GM12891 (cell line): Measurements from ENCODE around the gene MELTF.

Experiments used
- DNase-seq: peaks from one replicate; pipeline ENCODE4 v3.0.0; 2011; ENCODE audit warnings: low spot score; ENCODE audit not compliant: insufficient read length
- FAIRE-seq: peaks from 2 replicates; lab custom pipeline; 2011; peaks lifted over from hg19 to GRCh38; lab: Jason Lieb, UNC
- PAX5 ChIP-seq: IDR thresholded peaks from 2 replicates; pipeline ENCODE4 v1.6.1; 2011; ENCODE audit warnings: low read length, moderate library complexity, mild to moderate bottlenecking; ENCODE audit not compliant: insufficient read depth, severe bottlenecking
- POLR2A ChIP-seq: IDR thresholded peaks from 2 replicates; pipeline ENCODE4 v1.6.1; 2011; ENCODE audit warnings: low read depth, low read length, control low read depth
- POLR2AphosphoS5 ChIP-seq: IDR thresholded peaks from 2 replicates; pipeline ENCODE4 v1.6.1; 2011; ENCODE audit warnings: low read depth, low read length, control low read depth
- POU2F2 ChIP-seq: IDR thresholded peaks from 2 replicates; pipeline ENCODE4 v1.6.1; 2011; ENCODE audit warnings: low read depth, mild to moderate bottlenecking, control low read depth, low read length, moderate library complexity
- SPI1 ChIP-seq: IDR thresholded peaks from 2 replicates; pipeline ENCODE4 v1.6.1; 2011; ENCODE audit warnings: low read depth, low read length, control low read depth
- TAF1 ChIP-seq: IDR thresholded peaks from 2 replicates; pipeline ENCODE4 v1.6.1; 2011; ENCODE audit warnings: low read depth, low read length, control low read depth

MELTF gene

DNA sequence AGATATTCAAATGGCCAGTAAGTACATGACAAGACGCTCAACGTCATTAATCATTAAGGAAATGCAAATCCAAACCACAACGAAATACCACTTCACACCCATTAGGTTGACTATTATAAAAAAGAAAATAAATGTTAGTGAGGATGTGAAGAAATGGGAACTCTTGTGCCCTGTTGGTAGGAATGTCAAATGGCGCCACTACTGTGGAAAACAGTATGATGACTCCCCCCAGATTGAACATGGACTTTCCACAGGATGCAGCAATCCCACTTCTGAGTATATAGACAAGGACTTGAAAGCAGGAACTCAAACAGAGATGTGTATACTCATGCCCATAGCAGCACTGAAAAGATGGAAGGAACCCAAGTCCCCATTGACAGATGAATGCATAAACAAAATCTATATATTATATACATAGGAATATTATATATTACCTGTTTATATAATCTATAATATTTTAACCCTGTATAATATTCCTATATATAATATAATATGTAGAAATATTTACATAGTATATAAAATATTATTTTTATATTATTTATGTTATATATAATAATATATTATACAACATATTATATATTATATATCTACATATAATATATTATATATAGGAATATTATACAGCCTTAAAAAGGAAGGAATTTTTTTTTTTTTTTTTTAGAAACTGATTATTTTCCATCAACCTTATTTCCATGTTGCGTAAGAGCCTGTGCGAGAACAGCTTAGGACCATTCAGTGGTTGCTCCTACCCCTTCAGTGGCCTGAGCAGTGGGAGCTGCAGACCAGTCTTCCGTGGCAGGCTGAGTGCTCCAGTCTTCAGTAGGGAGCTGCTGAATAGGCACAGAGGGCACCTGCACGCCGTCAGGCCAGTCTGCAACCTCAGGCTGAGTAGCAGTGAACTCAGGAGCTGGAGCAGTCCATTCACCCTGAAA lies 43.4 kb downstream of the MELTF start:
- DNase-seq (no peak), FAIRE-seq (no peak)
- no peak for TF ChIP-seq PAX5
- TF ChIP-seq SPI1 = no peak
- no peak for TF ChIP-seq POLR2AphosphoS5
- no peak for TF ChIP-seq POU2F2

DNA sequence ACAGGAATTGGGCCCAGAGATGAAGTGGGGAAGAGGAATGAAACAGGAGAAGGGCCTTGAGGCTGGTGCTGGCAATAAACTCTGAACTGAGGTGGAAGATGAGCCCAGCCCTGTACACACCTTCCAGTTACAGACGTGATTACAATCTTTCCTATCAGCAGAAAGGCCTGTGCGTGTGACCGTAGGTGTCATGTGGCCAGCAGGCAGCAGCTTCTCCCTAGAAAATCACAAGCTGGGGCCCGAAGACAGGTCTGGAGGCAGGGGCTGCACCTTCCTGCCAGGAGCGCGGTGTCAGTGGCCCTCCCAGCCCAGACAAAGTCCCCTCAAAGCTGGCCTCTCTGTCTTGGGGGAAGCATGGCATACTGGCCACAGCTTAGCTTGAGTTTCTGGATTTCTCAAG lies 44.3 kb downstream of the MELTF start:
- no peak for DNase-seq
- TF ChIP-seq PAX5 (no peak), POU2F2 (no peak), POLR2AphosphoS5 (no peak), TAF1 (no peak), SPI1 (no peak), POLR2A (no peak)
- no peak for FAIRE-seq

DNA sequence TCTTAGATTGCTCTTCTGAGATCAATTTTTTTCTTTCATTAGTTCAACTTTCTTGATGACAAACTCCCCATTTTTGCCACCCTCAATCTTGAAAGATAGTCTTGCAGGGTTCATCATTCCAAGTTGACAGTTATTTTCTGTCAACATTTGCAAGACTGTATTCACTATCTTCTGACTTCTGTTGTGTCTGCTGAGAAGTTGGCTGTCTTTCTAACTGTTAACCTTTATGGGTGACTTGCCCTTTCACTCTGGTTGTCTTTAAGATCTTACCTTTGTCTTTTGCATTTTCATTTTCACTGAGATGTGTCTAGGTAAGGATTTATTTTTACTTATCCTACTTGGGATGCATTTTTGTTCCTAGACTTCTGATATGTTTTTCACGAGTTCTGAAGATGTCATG lies 46.4 kb downstream of the MELTF start:
- FAIRE-seq (no peak), DNase-seq (no peak)
- TF ChIP-seq POLR2AphosphoS5 (no peak), SPI1 (no peak), TAF1 (no peak), POLR2A (no peak), PAX5 (no peak), POU2F2 (no peak)

DNA sequence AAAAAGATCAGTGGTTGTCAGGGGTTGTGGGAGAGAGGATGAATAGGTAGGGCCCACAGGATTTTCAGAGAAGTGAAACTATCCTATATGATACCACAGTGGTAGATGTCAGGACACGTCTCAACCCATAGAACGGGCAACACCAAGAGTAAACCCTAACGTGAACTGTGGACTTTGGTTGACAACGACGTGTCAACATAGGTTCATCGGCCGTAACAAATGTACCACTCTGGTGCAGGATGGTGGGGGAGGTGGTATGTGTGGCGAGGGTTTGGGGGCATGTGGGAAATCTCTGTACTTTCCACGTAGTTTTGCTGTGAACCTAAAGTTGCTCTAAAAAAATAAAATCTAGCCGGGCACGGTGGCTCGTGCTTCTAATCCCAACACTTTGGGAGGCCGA lies 48.0 kb downstream of the MELTF start:
- no peak for FAIRE-seq
- TF ChIP-seq TAF1 = no peak
- no peak for TF ChIP-seq PAX5
- TF ChIP-seq POLR2AphosphoS5 = no peak
- TF ChIP-seq POLR2A = no peak
- no peak for TF ChIP-seq SPI1
- no peak for TF ChIP-seq POU2F2
- no peak for DNase-seq

DNA sequence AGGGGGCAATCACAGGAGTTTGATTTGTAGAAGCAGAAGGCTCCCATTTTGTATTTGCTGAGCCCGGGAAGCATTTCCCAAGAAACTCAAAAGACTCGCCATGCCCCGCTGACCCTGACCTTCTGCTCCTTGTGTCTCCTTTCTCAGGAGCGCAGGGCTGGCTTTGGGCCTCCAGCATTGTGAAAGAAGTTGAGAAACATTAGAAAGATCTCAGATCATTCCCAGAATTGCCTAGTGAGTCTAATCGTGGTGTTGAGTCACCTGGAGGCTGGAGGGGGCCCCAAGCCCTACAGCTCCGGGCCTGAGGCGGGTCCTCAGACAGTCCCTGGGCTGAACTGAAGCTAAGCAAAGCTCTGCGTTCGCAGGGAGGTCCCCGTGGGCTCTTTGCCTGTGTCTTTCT lies 50.1 kb downstream of the MELTF start:
- FAIRE-seq (no peak), DNase-seq (no peak)
- no peak for TF ChIP-seq POU2F2
- no peak for TF ChIP-seq SPI1
- TF ChIP-seq PAX5 = no peak
- no peak for TF ChIP-seq POLR2A
- no peak for TF ChIP-seq POLR2AphosphoS5

DNA sequence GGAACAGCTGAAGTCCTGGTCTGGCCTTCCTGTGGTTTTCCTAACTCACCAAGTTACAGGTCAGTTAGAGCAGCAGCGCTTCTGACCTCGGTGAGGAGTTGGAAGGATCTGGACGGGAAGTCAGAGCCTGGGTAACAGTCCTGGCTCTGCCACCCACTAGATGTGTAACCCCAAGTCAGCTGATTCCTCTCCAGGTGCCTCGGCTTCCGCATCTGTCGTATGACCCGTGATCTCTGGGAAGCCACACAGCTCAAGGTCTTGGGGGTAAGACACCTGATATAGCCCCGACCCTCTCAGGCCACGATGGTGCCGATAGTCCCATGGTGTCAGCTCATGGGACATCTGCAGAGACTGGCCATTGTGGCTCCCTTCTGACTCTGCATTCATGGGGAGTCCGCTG lies 52.7 kb downstream of the MELTF start:
- TF ChIP-seq TAF1 (no peak), PAX5 (no peak), SPI1 (no peak), POLR2A (no peak), POU2F2 (no peak)
- FAIRE-seq (no peak), DNase-seq (no peak)

DNA sequence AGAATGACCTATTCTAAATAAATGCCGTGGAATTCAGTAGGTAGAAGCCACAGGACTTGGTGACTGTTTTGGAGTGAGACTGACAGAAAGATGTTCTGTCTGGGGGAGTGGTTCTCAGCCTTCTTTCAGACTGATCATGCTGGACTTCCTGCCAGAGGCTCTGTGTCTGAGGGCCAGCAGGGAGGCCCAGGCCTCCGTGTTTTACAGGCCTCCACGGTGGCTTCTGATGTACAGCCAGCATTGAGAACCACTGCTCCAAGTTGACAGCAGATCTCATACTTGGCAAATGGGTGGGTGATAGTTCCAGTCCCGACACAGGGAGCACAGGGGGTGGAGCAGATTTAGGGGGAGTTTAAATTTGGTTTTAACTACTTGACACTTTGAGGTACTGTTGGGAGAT lies 54.3 kb downstream of the MELTF start:
- FAIRE-seq (no peak), DNase-seq (no peak)
- TF ChIP-seq TAF1 (no peak), POU2F2 (no peak), POLR2AphosphoS5 (no peak), POLR2A (no peak), PAX5 (no peak), SPI1 (no peak)

DNA sequence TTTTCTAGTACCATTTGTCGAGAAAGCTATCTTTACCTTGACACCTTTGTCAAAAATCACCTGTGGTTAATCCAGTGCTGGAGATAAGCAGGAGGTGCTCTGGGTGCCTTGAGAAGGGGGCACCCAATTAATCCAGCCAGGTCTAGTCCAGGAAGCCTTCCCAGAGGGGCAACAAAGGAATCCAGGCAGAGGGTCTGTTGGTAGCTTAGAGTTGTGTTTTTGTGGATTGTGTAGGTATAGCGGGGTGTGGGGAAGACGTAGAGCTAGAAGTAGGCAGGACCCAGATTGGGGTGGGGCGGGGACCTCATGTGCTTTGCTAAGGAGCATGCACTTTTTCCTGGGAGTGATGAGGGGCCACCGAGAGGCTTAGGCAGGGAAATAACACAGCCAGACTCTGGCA lies 55.0 kb downstream of the MELTF start:
- FAIRE-seq (no peak), DNase-seq (no peak)
- TF ChIP-seq TAF1 = no peak
- no peak for TF ChIP-seq POLR2AphosphoS5
- no peak for TF ChIP-seq POU2F2
- no peak for TF ChIP-seq SPI1
- TF ChIP-seq PAX5 = no peak
- no peak for TF ChIP-seq POLR2A

DNA sequence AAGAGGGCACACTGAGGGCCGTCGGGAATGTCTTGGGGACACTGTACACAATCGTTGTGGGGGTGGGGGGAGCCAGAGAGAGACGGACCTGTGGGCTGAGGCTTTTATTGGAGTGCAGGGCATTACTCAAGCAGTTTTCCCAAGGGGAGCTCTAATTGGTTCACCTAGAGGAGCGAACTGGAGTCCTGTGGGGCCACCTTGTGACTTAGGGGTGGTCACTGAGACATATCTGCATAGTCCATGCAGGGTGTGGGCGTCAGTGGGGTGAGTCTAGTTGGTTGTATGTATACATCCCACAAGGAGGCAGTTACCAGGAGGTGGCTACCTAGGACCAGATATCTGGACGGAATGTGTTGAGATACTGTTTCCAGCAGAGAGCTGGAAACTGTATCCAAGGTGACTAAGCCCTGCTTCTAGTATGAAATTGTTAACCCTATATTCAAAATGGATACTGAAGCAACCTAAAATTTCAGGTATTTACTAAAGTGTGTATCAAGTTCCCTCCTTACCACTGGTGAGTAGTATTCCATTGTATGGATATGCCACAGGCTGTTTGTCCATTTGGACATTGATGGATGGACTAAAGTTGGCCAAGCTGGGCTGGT lies 58.4 kb downstream of the MELTF start:
- TF ChIP-seq POU2F2 = no peak
- no peak for TF ChIP-seq POLR2AphosphoS5
- TF ChIP-seq PAX5 = no peak
- no peak for TF ChIP-seq TAF1
- no peak for FAIRE-seq
- DNase-seq = no peak

DNA sequence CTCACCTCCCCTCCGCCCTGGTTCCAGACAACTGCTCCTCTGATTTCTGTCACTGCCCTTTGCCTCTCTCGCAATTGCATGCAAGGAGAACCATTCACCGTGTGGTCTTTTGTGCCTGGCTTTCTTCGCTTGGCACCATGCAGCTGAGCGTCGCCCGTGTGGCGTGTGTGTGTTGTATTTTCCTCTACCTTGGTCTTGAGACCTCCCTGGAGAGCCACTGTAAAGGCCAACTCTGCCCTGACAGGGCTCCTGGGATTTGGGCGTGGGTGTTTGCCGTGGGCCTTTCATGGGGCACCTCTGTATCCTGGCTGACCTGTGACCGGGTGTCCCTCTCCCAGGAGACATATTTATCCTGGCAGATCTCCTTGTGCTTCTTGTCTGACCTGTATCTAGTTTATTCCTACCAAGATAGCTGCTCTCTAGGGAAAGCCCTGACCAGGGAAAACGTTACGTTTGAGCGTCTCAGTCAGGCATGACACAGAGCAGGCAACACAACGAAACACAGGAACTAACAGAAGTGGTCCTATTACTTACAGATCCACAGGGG lies 59.0 kb downstream of the MELTF start:
- TF ChIP-seq TAF1 = no peak
- TF ChIP-seq POU2F2 = 0 out of 2 replicates have a peak, but pooled peaks have one; percentile 12
- FAIRE-seq = no peak
- no peak for DNase-seq

DNA sequence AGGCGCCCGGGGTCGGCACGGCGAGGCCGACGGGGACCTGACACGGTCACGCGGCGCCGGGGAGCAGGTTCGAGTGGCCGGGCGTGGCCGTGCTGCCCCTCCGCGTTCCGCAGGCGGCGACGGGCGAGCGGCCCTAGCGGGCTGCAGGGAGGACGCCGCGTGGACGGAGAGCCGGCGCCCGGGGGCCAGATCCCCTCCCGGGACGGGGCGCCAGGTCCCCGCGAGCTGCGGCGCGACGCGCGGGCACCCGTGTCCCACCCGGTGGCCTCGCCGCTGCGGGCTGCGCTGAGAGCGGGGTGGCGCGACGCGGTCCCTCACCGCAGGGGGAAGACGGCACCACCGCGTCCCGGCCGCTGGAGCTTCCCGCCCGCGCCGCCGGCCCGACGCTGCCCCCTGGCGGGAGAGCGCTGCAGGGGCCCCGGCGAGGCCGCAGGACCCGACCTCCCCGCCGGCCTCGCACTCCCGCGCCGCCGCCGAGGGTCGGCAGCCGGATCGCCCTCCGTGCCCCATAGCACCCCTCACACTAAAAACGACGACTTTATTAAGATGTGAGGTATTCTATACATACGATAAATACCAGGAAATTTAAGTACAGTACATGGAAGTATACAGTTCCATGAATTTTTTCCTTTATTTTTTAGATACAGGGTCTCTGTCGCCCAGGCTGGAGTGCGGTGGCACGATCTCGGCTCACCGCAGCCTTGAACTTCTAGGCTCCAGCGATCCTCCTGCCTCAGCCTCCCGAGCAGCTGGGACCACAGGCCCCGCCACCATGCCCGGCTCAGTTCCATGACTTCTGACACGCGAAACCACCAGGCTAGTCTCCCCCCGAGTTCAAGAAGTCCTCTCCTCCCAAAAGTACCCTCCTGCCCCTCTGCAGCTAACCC lies 59.7 kb downstream of the MELTF start:
- no peak for TF ChIP-seq POLR2A
- no peak for TF ChIP-seq PAX5
- no peak for TF ChIP-seq POU2F2
- TF ChIP-seq TAF1 = no peak
- TF ChIP-seq POLR2AphosphoS5 = no peak
- no peak for TF ChIP-seq SPI1
- FAIRE-seq (peak; percentile 95), DNase-seq (peak; percentile 92)
